MCF 10A (cell line): ENCODE results near the gene OR10P1. TPM values are rescaled to one million over a fixed set of nuclear protein-coding genes. Genes with fewer than 3 reads are reported as not detected.

Source experiments
- BruUV-seq: library from RNA; stranded (reverse); fragments of 400-500 nt; replicated peaks from 2 replicates; lab custom pipeline; 2021; lab: Mats Ljungman, UMichigan
- CTCF ChIA-PET: fragments of 300-600 bp; sonication (Branson Sonifier 250); formaldehyde crosslinking; extraction: SDS; loops from one replicate; lab custom pipeline; 2021; ENCODE audit warnings: antibody characterized with exemption, inconsistent platforms; lab: Yijun Ruan, JAX
- POLR2A ChIA-PET: fragments of 300-600, 350-650 bp; sonication (Branson Sonifier 250); formaldehyde crosslinking; extraction: SDS; loops from one replicate; lab custom pipeline; 2020; ENCODE audit warnings: antibody characterized with exemption, inconsistent platforms; lab: Yijun Ruan, JAX
- DNase-seq: peaks from one replicate; pipeline ENCODE4 v3.0.0-alpha.2; 2018; ENCODE audit not compliant: unreplicated experiment
- H3K27ac Mint-ChIP-seq: one replicate; pipeline ENCODE4 v1.8.0; 2022; ENCODE audit warnings: mild to moderate bottlenecking, low read depth, mixed read lengths; ENCODE audit not compliant: unreplicated experiment
- H3K27me3 Mint-ChIP-seq: one replicate; pipeline ENCODE4 v1.8.0; 2022; ENCODE audit warnings: mixed read lengths; ENCODE audit not compliant: insufficient read depth, unreplicated experiment
- H3K36me3 Mint-ChIP-seq: one replicate; pipeline ENCODE4 v1.8.0; 2022; ENCODE audit warnings: mild to moderate bottlenecking, moderate library complexity, mixed read lengths; ENCODE audit not compliant: insufficient read depth, unreplicated experiment
- H3K4me1 Mint-ChIP-seq: one replicate; pipeline ENCODE4 v1.8.0; 2022; ENCODE audit warnings: mixed read lengths; ENCODE audit not compliant: insufficient read depth, unreplicated experiment
- H3K4me3 Mint-ChIP-seq: one replicate; pipeline ENCODE4 v1.8.0; 2022; ENCODE audit warnings: mild to moderate bottlenecking, moderate library complexity, mixed read lengths; ENCODE audit not compliant: unreplicated experiment
- H3K9me3 Mint-ChIP-seq: one replicate; pipeline ENCODE4 v1.8.0; 2022; ENCODE audit warnings: mixed read lengths; ENCODE audit not compliant: unreplicated experiment
- CTCF ChIP-seq: fragments of 200-600 bp; IDR thresholded peaks from one replicate; pipeline ENCODE4 v1.8.0; 2022; ENCODE audit warnings: antibody characterized with exemption, mild to moderate bottlenecking; ENCODE audit not compliant: unreplicated experiment
- intact Hi-C: fragments of 100-400 bp; cut with micrococcal nuclease; formaldehyde crosslinking; loops from 2 replicates; pipeline ENCODE4 v1.14.1; 2022
- total RNA-seq: library from RNA; stranded (reverse); gene quantifications from 2 replicates; pipeline ENCODE4 v1.2.3, GENCODE V29; 2022

The OR10P1 gene
- total RNA-seq, 1 experiment from 2014 or later = not detected

DNA sequence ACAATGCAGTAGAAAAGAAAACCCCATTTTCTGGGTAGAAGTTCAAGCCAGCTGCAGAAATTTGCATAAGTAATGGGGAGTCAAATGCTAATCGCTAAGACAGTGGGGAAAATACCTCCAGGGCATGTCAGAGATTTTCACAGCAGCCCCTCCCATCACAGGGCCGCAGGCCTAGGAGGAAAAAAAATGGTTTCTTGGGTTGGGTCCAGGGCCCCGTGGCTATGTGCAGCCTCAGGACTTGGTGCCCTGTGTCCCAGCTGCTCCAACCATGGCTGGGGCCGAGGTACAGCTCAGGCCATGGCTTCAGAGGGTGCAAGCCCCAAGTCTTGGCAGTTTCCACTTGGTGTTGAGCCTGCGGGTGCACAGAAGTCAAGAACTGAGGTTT is 14.6 kb downstream of the OR10P1 start:
- CTCF ChIA-PET = interaction anchor here (0.7 to 0.9 kb wide), 2 partner anchors 21 to 1055 kb away, joined by 3 to 4 read pairs; no protein-coding TSS in a partner anchor
- DNase-seq = no peak
- BruUV-seq = no TSS peak
- no peaks in the 10 kb centered on the region for H3K9me3 Mint-ChIP-seq
- no peaks in the 10 kb centered on the region for H3K36me3 Mint-ChIP-seq
- POLR2A ChIA-PET = no interaction called here
- no peaks in the 10 kb centered on the region for H3K4me1 Mint-ChIP-seq
- no peak overlapping the region for H3K4me3 Mint-ChIP-seq
- peaks cover 2% of the 10 kb centered on the region for H3K27me3 Mint-ChIP-seq
- no peak for TF ChIP-seq CTCF
- H3K27ac Mint-ChIP-seq = no peak overlapping the region
- intact Hi-C loops = no loop called here

DNA sequence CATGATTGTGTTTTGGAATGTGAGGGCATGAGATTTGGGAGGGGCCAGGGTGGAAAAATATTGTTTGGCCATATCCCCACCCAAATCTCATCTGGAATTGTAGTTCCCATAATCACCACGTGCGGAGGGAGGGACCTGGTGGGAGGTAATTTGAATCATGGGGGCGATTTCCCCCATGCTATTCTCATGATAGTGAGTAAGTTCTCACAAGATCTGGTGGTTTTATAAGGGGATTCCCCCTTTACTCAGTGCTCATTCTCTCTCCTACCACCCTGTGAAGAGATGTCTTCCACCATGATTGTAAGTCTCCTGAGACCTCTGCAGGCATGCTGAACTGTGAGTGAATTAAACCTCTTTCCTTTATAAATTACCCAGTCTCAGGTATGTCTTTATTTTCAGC is 15.7 kb downstream of the OR10P1 start:
- Mint-ChIP-seq H3K27me3 (peaks cover 12% of the 10 kb centered on the region), H3K36me3 (no peaks in the 10 kb centered on the region), H3K27ac (no peak overlapping the region), H3K4me1 (no peaks in the 10 kb centered on the region), H3K4me3 (no peak overlapping the region), H3K9me3 (no peaks in the 10 kb centered on the region)
- intact Hi-C loops = no loop called here
- ChIA-PET POLR2A (no interaction called here), CTCF (no interaction called here)
- no peak for DNase-seq
- TF ChIP-seq CTCF = no peak
- no TSS peak for BruUV-seq

GRCh38 chr12:55653031-55653430 is 16.3 kb downstream of the OR10P1 start:
- H3K9me3 Mint-ChIP-seq = no peaks in the 10 kb centered on the region
- intact Hi-C loops = no loop called here
- no peak for TF ChIP-seq CTCF
- BruUV-seq = no TSS peak
- H3K4me3 Mint-ChIP-seq = no peak overlapping the region
- H3K36me3 Mint-ChIP-seq = no peaks in the 10 kb centered on the region
- POLR2A ChIA-PET = no interaction called here
- CTCF ChIA-PET = no interaction called here
- H3K4me1 Mint-ChIP-seq = no peaks in the 10 kb centered on the region
- H3K27me3 Mint-ChIP-seq = peaks cover 19% of the 10 kb centered on the region
- H3K27ac Mint-ChIP-seq = no peak overlapping the region
- no peak for DNase-seq

GRCh38 chr12:55654511-55655214 is 18.0 kb downstream of the OR10P1 start:
- ChIA-PET POLR2A (interaction anchor here (1.3 kb wide), 1 partner anchor 8 kb away, joined by 5 read pairs; no protein-coding TSS in a partner anchor), CTCF (interaction anchor here (1.9 kb wide), 1 partner anchor 466 kb away, joined by 5 read pairs; no protein-coding TSS in a partner anchor)
- intact Hi-C loops = no loop called here
- H3K4me3 Mint-ChIP-seq = no peak overlapping the region
- no peaks in the 10 kb centered on the region for H3K9me3 Mint-ChIP-seq
- no peak overlapping the region for H3K27ac Mint-ChIP-seq
- no TSS peak for BruUV-seq
- H3K36me3 Mint-ChIP-seq = no peaks in the 10 kb centered on the region
- no peak for DNase-seq
- no peaks in the 10 kb centered on the region for H3K4me1 Mint-ChIP-seq
- peaks cover 21% of the 10 kb centered on the region for H3K27me3 Mint-ChIP-seq
- no peak for TF ChIP-seq CTCF
